ENCODE results near the gene GSTM1.
"Not testable (repeated sequence)": the region's sequence is repeated elsewhere in the genome, so short reads cannot be mapped to it uniquely, and the experiment has no call there.

GSTM1 gene

DNA sequence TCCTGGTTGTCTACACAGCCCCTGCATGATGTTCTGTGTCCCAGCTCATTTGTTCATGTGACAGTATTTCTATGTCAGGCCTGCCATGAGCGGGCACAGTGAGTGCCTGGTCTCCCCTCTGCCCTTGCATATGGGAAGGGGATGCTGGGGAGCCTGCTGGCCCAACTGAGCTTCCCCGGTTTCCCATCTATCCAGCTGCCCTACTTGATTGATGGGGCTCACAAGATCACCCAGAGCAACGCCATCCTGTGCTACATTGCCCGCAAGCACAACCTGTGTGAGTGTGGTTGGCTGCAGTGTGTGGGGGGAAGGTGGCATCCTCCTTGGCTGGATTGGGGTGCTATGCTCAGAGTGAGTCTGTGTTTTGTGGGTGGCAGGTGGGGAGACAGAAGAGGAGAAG lies 30.2 kb upstream of the GSTM1 start:
- TF ChIP-seq, protein P1, sequence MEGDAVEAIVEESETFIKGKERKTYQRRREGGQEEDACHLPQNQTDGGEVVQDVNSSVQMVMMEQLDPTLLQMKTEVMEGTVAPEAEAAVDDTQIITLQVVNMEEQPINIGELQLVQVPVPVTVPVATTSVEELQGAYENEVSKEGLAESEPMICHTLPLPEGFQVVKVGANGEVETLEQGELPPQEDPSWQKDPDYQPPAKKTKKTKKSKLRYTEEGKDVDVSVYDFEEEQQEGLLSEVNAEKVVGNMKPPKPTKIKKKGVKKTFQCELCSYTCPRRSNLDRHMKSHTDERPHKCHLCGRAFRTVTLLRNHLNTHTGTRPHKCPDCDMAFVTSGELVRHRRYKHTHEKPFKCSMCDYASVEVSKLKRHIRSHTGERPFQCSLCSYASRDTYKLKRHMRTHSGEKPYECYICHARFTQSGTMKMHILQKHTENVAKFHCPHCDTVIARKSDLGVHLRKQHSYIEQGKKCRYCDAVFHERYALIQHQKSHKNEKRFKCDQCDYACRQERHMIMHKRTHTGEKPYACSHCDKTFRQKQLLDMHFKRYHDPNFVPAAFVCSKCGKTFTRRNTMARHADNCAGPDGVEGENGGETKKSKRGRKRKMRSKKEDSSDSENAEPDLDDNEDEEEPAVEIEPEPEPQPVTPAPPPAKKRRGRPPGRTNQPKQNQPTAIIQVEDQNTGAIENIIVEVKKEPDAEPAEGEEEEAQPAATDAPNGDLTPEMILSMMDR (IDR thresholded peaks at IDR 0.05), result no peak
- Histone ChIP-seq H3K4me1 (ENCODE audit: control insufficient read depth in 1 of 2, insufficient read depth in 1 of 2, low read depth in 1 of 2, low read length in 1 of 2) (peaks cover 6 to 12% of the 10 kb centered on the region in 2 experiments), H3K27ac (no peak overlapping the region), H3K36me3 (no peaks in the 10 kb centered on the region), H3K27me3 (peaks cover 21% of the 10 kb centered on the region), H3K9me3 (no peaks in the 10 kb centered on the region), H3K4me3 (ENCODE audit: low read depth in 1 of 2, low read length in 1 of 2) (no peak overlapping the region)

DNA sequence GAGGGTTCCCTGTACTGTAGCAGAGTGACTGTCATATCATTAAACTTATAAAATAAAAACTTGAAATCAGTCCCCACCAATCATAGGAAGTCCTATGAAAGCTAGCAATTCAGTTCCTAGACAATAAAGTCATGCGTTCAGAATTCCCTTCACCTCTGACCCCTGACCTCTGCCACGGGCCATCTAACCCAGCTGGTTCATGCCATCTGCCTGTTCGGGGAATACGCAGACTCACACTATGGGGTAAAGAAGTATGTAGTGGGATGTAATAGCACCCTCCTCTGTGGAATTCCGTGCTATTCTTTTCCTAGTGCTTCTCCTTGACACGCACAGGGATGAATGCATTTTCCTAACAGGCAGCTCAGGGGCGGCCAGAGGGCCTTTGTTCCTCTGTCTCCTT lies 29.6 kb upstream of the GSTM1 start:
- TF ChIP-seq, protein P1 (IDR thresholded peaks at IDR 0.05), result no peak
- H3K4me3 ChIP-seq (ENCODE audit: low read depth in 1 of 2, low read length in 1 of 2), result no peak overlapping the region
- peaks cover 6 to 12% of the 10 kb centered on the region in 2 experiments for H3K4me1 ChIP-seq (ENCODE audit: control insufficient read depth in 1 of 2, insufficient read depth in 1 of 2, low read depth in 1 of 2, low read length in 1 of 2)
- no peaks in the 10 kb centered on the region for H3K9me3 ChIP-seq
- H3K27me3 ChIP-seq, result peaks cover 19% of the 10 kb centered on the region
- H3K27ac ChIP-seq, result no peak overlapping the region
- H3K36me3 ChIP-seq, result no peaks in the 10 kb centered on the region

DNA sequence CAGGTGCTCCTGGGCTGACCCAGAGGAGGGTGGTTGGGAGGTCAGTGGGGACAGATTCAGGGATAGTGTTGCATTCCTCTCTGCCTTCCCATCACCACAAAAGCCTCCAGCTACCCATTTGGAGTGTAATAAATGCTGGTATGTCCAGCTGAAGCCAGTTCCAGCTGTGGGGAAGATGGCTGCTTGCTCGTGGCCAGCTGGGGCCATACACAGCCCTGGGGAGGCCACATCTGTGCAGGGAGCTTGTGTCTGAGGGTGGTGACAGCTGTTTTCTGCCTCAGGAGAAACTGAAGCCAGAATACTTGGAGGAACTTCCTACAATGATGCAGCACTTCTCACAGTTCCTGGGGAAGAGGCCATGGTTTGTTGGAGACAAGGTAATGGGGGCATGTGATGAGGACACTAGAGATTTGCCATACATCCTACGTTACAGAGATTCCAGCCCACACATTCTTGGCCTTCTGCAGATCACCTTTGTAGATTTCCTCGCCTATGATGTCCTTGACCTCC lies 29.0 kb upstream of the GSTM1 start:
- peaks cover 14% of the 10 kb centered on the region for H3K27me3 ChIP-seq
- no peak overlapping the region for H3K27ac ChIP-seq
- H3K36me3 ChIP-seq, result no peaks in the 10 kb centered on the region
- no peak overlapping the region for H3K4me3 ChIP-seq (ENCODE audit: low read depth in 1 of 2, low read length in 1 of 2)
- TF ChIP-seq, protein P1 (IDR thresholded peaks at IDR 0.05), result no peak
- H3K9me3 ChIP-seq, result no peaks in the 10 kb centered on the region
- peaks cover 6 to 12% of the 10 kb centered on the region in 2 experiments for H3K4me1 ChIP-seq (ENCODE audit: control insufficient read depth in 1 of 2, insufficient read depth in 1 of 2, low read depth in 1 of 2, low read length in 1 of 2)

DNA sequence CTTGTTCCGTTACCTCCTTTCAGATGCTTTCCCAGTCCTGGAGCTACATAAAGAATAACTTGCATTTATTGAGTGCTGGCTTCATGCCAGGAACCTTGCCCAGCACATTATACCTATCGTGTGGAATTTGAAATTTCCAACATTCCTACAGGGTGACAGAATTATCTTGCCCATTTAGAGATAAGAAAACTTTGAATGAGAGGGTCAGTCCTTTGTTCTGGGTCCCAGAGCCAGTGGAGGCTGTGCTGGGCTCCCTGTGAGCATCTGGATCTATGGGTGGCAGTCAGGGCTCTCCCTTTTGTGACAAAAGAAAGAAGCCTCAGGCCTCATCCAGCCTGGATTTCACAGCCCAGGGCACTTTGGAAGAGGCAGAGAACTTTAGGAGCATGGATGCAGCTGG lies 28.5 kb upstream of the GSTM1 start:
- peaks cover 6 to 12% of the 10 kb centered on the region in 2 experiments for H3K4me1 ChIP-seq (ENCODE audit: control insufficient read depth in 1 of 2, insufficient read depth in 1 of 2, low read depth in 1 of 2, low read length in 1 of 2)
- peaks cover 14% of the 10 kb centered on the region for H3K27me3 ChIP-seq
- H3K4me3 ChIP-seq (ENCODE audit: low read depth in 1 of 2, low read length in 1 of 2), result no peak overlapping the region
- TF ChIP-seq, protein P1 (IDR thresholded peaks at IDR 0.05), result no peak
- H3K27ac ChIP-seq, result no peak overlapping the region
- H3K9me3 ChIP-seq, result no peaks in the 10 kb centered on the region
- H3K36me3 ChIP-seq, result no peaks in the 10 kb centered on the region

DNA sequence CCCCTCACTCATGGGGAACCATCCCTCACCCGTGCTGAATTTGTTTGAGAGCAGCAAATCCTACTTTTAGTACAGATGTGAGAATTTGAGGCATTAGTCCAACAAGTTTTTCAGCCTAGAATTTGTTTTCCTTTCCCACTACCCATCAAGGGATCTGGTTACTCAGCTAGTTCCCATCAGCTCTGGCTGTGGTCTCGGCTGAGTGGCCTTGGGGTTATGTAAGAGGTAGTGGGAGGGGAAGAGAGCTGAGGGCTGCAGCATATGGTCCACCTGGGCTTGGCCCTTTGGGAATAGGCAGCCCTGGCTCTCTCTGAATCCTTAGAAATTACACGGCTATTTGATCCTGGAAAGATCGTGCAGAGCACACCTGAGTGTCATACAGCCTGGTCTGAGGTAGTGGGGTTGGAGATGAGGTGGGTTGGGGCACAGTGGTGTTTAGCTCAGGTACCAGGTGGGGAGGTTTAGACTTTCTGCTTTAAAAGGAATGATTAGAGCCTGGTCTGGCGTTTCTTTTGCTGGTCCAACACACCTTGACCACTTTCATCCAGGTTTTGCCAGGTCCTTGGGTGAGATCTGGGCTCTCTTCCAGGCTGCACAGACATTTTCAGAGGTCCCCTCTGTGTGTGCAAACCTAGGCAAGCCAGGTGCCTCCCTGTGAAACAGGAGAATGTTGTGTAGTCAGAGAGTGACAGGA lies 27.5 kb upstream of the GSTM1 start:
- TF ChIP-seq, protein P1 (IDR thresholded peaks at IDR 0.05), result no peak
- Histone ChIP-seq H3K27ac (no peak overlapping the region), H3K36me3 (no peaks in the 10 kb centered on the region), H3K9me3 (no peaks in the 10 kb centered on the region), H3K27me3 (peaks cover 5% of the 10 kb centered on the region), H3K4me1 (ENCODE audit: control insufficient read depth in 1 of 2, insufficient read depth in 1 of 2, low read depth in 1 of 2, low read length in 1 of 2) (peaks cover 6 to 12% of the 10 kb centered on the region in 2 experiments), H3K4me3 (ENCODE audit: low read depth in 1 of 2, low read length in 1 of 2) (no peak overlapping the region)

DNA sequence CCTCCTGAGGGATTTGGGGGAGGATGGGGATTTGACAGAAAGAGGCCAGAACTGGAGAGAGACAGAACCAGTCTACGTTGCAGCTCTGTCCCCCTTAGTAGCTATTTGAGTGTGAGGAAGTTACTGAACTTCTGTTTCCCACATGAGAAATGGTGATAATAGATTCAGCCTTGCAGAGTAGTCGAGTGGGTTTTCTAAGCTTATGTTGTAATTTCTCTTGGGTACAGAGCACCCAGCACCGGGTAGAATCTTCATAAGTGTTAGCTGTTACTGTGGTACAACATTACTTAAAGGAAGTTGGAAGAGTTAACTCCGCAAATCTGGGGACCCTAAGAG lies 27.0 kb upstream of the GSTM1 start:
- H3K27me3 ChIP-seq; H3K36me3 ChIP-seq; H3K4me1 ChIP-seq (ENCODE audit: control insufficient read depth in 1 of 2, insufficient read depth in 1 of 2, low read depth in 1 of 2, low read length in 1 of 2); H3K4me3 ChIP-seq (ENCODE audit: low read depth in 1 of 2, low read length in 1 of 2); H3K9me3 ChIP-seq; H3K27ac ChIP-seq: not testable (repeated sequence)

All from neutrophil (primary cell).